DOHH2 (cell line): Measurements from ENCODE around the gene ARNT2.

ENCODE experiments used
- H3F3A ChIP-seq: fragments of 200-600 bp; sonication (generic), shearing (Covaris generic); 2 replicates; pipeline ENCODE4 v1.6.0; 2016; ENCODE audit warnings: antibody characterized with exemption, mild to moderate bottlenecking; ENCODE audit not compliant: control insufficient read depth, insufficient read depth
- H3K27ac ChIP-seq: fragments of 200-600 bp; sonication (generic); 2 replicates; pipeline ENCODE4 v1.5.1; 2014; ENCODE audit warnings: low read depth, mild to moderate bottlenecking, low read length, moderate library complexity
- H3K27me3 ChIP-seq: fragments of 200-600 bp; sonication (generic); 2 replicates; pipeline ENCODE4 v1.6.1; 2014; ENCODE audit warnings: mild to moderate bottlenecking, low read length, mixed read lengths; ENCODE audit not compliant: control insufficient read depth
- H3K36me3 ChIP-seq: fragments of 200-600 bp; sonication (generic); 2 replicates; pipeline ENCODE4 v1.6.1; 2014; ENCODE audit warnings: mild to moderate bottlenecking, low read length, moderate library complexity, mixed read lengths; ENCODE audit not compliant: control insufficient read depth
- H3K4me1 ChIP-seq: fragments of 200-600 bp; sonication (generic); 2 replicates; pipeline ENCODE4 v1.6.1; 2014; ENCODE audit warnings: mild to moderate bottlenecking, low read length, mixed read lengths; ENCODE audit not compliant: control insufficient read depth
- H3K4me2 ChIP-seq: fragments of 200-600 bp; sonication (generic); 2 replicates; pipeline ENCODE4 v1.6.0; 2014; ENCODE audit warnings: mild to moderate bottlenecking, low read length, moderate library complexity
- H3K4me3 ChIP-seq: fragments of 200-600 bp; sonication (generic); 2 replicates; pipeline ENCODE4 v1.5.1; 2014; ENCODE audit warnings: mild to moderate bottlenecking, low read length, mixed read lengths
- H3K79me2 ChIP-seq: fragments of 200-600 bp; sonication (generic); 2 replicates; pipeline ENCODE4 v1.6.1; 2014; ENCODE audit warnings: mild to moderate bottlenecking, low read length, mixed read lengths; ENCODE audit not compliant: control insufficient read depth
- H3K9me2 ChIP-seq: fragments of 200-600 bp; sonication (generic); replicated peaks from 2 replicates; pipeline ENCODE4 v1.6.1; 2014; ENCODE audit warnings: mild to moderate bottlenecking, low read length, mixed read lengths; ENCODE audit not compliant: control insufficient read depth
- H3K9me3 ChIP-seq: fragments of 200-600 bp; sonication (generic); 2 replicates; pipeline ENCODE4 v1.6.1; 2014; ENCODE audit warnings: antibody characterized with exemption, low read length, mixed read lengths; ENCODE audit not compliant: control insufficient read depth, insufficient read depth
- H4K20me1 ChIP-seq: fragments of 200-600 bp; sonication (generic); 2 replicates; pipeline ENCODE4 v1.6.0; 2014; ENCODE audit warnings: low read depth, mild to moderate bottlenecking, antibody characterized with exemption, low read length, moderate library complexity; ENCODE audit not compliant: control insufficient read depth, insufficient read depth
- EZH2phosphoT487 ChIP-seq: fragments of 200-600 bp; sonication (generic); IDR thresholded peaks from 2 replicates; pipeline ENCODE4 v1.6.1; 2017; ENCODE audit warnings: borderline replicate concordance, mild to moderate bottlenecking, antibody characterized with exemption, low read length, moderate library complexity, mixed read lengths
- TF ChIP-seq, protein P1 (sequence below): fragments of 200-600 bp; sonication (generic); IDR thresholded peaks from one replicate; pipeline ENCODE4 v1.5.1; 2014; ENCODE audit warnings: antibody characterized with exemption, mild to moderate bottlenecking, low read depth, low read length; ENCODE audit not compliant: poor library complexity, severe bottlenecking

The ARNT2 gene

DNA sequence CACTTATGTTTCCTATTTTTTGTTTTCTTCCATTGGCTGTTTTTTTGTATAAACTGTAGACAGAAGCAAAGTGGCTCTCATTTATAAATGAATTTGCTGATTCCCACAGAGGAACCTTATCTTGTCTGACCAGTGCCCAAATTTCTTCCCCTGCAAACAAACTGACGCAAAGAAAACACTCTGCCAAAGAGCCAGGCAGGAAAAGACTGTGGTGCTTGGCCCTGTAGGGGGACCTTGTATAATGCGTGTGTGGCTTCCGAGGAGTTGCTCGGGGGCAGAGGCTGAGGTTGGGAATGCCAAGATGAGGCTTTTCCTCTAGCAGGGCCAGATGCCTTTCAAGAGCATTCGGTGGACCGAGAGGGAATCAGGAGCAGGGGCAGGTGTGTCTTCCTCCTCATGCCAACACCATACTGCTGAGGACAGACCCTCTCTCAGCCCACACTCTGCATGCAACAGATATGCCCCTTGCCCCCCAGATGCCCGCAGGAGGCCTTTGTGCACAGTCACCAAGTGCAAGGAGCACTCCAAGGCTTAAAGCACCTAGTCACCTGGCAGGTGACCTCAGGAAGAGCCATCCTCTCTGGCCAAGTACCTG is 186.7 kb downstream of the ARNT2 start:
- Histone ChIP-seq H4K20me1 (no peaks in the 10 kb centered on the region), H3K79me2 (no peaks in the 10 kb centered on the region), H3K4me3 (no peak overlapping the region), H3K4me2 (no peak overlapping the region), H3K27ac (no peak overlapping the region), H3K27me3 (no peaks in the 10 kb centered on the region), H3F3A (no peaks in the 10 kb centered on the region), H3K36me3 (no peaks in the 10 kb centered on the region), H3K4me1 (no peaks in the 10 kb centered on the region), H3K9me3 (no peaks in the 10 kb centered on the region), H3K9me2 (no peaks in the 10 kb centered on the region)
- TF ChIP-seq, protein P1, sequence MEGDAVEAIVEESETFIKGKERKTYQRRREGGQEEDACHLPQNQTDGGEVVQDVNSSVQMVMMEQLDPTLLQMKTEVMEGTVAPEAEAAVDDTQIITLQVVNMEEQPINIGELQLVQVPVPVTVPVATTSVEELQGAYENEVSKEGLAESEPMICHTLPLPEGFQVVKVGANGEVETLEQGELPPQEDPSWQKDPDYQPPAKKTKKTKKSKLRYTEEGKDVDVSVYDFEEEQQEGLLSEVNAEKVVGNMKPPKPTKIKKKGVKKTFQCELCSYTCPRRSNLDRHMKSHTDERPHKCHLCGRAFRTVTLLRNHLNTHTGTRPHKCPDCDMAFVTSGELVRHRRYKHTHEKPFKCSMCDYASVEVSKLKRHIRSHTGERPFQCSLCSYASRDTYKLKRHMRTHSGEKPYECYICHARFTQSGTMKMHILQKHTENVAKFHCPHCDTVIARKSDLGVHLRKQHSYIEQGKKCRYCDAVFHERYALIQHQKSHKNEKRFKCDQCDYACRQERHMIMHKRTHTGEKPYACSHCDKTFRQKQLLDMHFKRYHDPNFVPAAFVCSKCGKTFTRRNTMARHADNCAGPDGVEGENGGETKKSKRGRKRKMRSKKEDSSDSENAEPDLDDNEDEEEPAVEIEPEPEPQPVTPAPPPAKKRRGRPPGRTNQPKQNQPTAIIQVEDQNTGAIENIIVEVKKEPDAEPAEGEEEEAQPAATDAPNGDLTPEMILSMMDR: no peak
- no peak for TF ChIP-seq EZH2phosphoT487

DNA sequence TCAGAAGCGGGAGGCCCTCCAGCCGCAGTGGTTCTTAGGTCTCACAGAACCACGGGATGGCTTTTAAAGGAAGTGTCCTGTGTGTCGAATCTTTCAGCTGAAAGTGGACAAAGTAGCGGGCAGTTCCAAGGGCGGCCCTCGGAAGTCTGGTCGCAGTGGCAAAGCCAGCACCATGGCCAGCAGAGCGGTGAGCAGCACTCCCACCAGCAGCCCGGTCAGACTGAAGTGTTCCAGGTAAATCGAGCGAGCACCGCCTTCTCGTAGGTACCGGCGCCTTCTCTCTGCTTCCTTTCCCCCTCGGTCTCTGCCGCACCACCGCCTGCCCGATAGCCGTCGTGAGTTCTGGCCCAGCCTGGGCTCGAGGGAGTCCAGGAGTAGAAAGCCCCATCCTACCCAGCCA is 187.3 kb downstream of the ARNT2 start:
- H3F3A ChIP-seq: no peaks in the 10 kb centered on the region

DNA sequence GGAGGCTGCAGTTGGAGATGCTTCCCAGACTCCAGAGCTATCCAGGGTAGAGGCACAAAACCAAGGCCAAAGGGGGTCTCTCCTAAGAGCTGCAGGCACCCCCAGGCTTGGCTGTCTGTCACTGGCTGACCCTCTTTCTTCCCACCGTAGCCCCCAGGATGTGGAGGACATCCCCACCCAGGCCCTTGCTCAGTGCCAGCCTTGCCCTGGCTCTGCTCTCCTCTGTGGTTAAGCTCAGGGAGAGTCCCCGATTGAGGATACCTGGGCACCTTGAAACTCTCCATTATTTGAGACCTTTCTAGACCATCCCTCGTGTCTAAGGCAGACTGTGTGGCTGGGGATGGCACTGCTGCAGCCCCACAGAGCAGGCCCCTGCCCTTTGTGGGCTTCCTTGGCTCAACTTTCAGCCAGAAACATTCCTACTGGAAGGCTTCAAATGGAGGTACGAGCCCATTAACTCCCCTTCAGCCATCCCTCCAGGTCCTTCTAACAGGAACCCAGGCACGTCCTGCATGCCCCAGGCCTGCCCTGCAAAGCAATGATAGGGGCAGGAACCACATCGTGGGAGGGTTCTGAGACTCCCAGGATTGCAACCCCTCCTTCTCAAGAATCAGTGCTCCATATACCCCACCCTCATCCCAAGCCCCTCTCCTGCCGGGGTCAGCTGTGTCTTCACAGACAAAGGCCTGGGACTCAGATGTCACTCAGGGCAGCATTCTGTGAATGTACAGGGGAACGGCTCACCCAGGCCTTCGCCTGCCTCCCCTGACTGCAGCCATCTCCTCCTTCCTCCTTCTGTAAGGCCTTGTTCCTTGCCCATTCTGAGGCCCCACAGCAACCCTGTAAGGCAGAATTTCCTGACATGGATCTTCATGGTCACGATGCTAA is 188.0 kb downstream of the ARNT2 start:
- H3K9me2 ChIP-seq: no peaks in the 10 kb centered on the region
- no peaks in the 10 kb centered on the region for H3K79me2 ChIP-seq

More for the DNA sequence above, 187.3 kb downstream of the ARNT2 start:
- Histone ChIP-seq H3K4me3 (no peak overlapping the region), H3K4me1 (no peaks in the 10 kb centered on the region), H3K4me2 (no peak overlapping the region), H3K27me3 (no peaks in the 10 kb centered on the region), H3K36me3 (no peaks in the 10 kb centered on the region), H4K20me1 (no peaks in the 10 kb centered on the region), H3K79me2 (no peaks in the 10 kb centered on the region), H3K9me2 (no peaks in the 10 kb centered on the region), H3K27ac (no peak overlapping the region), H3K9me3 (no peaks in the 10 kb centered on the region)
- TF ChIP-seq, protein P1: no peak
- TF ChIP-seq EZH2phosphoT487: no peak

More for the DNA sequence above, 188.0 kb downstream of the ARNT2 start:
- no peaks in the 10 kb centered on the region for H3F3A ChIP-seq
- no peaks in the 10 kb centered on the region for H3K4me1 ChIP-seq
- no peaks in the 10 kb centered on the region for H3K9me3 ChIP-seq
- no peaks in the 10 kb centered on the region for H4K20me1 ChIP-seq
- no peak overlapping the region for H3K4me2 ChIP-seq
- H3K27ac ChIP-seq: no peak overlapping the region
- no peak for TF ChIP-seq EZH2phosphoT487
- TF ChIP-seq, protein P1: no peak
- no peak overlapping the region for H3K4me3 ChIP-seq
- H3K36me3 ChIP-seq: no peaks in the 10 kb centered on the region
- no peaks in the 10 kb centered on the region for H3K27me3 ChIP-seq
